Stimulated activated naive CD4-positive, alpha-beta T cell (primary cell): ENCODE results near the gene RNF138.
"Not testable (repeated sequence)": the region's sequence is repeated elsewhere in the genome, so short reads cannot be mapped to it uniquely, and the experiment has no call there.

Experiments used
- DNase-seq, 6 experiments: peaks; one replicate each; lab custom pipeline; 2025; lab: John Stamatoyannopoulos, UW

Gene RNF138

DNA sequence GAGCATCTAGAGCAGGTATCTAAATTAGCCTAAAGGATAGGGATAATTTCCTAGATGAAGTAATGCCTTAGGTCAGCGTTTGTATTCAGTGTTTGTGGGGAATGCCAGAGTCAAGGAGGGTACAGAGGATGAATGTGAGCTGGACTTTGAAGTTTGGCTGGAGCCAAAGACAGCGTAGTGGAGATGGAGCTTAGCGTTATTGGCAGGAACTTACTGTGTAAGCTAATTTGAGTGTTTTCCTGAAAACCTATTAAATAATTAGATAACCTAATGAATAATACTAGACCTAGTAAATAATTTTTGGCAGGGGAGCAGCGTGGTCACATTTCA, 4.2 kb downstream of the RNF138 start:
- DNase-seq: peak in 1 of 6 experiments; percentile 20

GRCh38 chr18:32096946-32097345, 5.3 kb downstream of the RNF138 start:
- peak in 3 of 6 experiments; percentile 53 to 70 (median 66) for DNase-seq

DNA sequence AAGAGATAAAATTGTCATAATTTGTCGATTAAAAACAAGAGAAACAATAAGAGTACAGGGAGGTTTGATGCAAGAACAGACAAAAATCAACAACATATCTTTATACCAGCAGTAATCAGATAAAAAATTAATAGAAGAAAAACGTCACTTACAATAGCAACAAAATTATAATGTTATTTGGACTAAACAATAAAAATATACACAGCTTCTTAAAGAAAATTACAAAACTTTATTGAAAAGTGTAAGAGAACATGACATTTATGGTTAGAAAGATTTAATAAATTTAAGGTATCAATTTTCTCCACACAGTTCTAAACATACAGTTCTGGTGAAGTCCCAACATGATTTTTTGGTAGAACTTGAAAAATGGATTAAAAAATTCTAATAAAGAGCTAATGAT, 12.8 kb downstream of the RNF138 start:
- DNase-seq: no peak

DNA sequence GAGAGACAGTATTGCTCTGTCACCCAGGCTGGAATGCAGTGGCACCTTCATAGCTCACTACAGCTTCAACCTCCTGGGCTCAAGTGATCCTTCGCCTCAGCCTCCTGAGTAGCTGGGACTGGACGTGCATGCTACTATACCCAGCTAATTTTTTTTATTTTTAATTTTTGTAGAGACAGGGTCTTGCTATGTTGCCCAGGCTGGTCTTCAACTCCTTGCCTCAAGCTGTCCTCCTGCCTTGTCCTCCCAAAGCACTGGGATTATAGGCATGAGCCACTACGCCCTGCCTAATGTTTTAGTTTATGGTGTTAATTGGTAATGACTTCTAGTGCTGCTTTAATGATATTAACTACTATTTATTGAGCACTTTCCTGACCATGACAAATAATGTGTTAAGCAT, 18.3 kb downstream of the RNF138 start:
- no peak for DNase-seq

DNA sequence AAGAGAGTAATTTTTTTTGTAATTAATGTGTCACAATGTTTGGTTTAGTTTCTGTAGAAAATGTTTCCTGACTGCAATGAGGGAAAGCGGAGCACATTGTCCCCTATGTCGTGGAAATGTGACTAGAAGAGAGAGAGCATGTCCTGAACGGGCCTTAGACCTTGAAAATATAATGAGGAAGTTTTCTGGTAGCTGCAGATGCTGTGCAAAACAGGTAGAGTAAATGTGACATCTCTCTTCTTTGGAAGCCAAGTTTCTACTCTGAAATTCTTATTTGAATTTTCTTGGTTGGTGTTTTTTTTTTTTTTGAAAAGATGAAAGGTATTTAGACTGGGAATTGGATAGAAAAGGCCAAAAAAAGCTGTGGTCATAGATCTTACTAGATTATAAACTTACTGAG, 20.0 kb downstream of the RNF138 start:
- DNase-seq: no peak

GRCh38 chr18:32112826-32113225, 21.2 kb downstream of the RNF138 start:
- no peak for DNase-seq

DNA sequence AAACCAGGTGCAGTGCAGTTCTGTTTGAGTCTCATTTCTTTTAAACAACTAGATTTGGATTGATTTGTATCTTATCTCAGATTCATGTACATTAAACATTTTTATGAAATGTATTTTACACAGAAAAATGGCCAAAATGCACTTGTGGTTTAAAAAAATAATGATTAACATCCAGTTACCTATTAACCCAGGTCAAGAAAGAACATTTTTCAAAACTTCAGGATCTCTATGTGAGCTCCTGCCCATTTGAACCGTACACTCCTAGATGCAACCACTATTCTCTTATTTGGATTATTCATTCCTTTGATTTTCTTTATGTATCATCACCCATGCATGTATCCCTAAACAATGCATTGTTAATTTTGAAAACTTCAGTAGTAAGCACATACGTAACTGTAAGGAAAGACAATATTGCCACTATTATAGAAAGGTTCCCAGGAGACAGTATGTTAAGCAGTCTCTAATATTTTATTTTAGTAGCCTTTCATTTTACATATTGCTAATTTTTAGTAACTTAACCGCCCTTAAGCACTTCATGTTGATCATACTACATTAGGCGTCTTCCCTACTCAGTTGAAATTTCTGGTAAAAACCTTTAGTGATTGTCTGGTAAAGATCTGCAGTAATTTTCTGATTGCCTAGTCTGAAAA, 22.7 kb downstream of the RNF138 start:
- no peak for DNase-seq

GRCh38 chr18:32122039-32122438, 30.4 kb downstream of the RNF138 start:
- no peak for DNase-seq

GRCh38 chr18:32126538-32126937, 34.9 kb downstream of the RNF138 start:
- DNase-seq: no peak

DNA sequence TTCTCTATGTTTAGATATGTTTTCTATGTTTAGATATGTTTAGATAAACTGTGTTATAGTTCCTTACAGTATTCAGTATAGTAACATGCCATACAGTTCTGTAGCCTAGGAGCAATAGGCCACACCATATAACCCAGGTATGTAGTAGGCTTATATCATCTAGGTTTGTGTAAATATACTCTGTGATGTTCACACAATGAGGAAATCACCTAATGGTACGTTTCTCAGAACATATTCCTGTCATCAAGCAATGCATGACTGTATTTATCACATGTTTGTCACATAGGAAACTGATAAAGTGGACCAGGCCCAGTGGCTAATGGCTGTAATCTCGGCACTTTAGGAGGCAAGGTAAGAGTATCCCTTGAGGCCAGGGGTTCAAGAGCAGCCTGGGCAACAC, 44.0 kb downstream of the RNF138 start:
- DNase-seq: no peak

DNA sequence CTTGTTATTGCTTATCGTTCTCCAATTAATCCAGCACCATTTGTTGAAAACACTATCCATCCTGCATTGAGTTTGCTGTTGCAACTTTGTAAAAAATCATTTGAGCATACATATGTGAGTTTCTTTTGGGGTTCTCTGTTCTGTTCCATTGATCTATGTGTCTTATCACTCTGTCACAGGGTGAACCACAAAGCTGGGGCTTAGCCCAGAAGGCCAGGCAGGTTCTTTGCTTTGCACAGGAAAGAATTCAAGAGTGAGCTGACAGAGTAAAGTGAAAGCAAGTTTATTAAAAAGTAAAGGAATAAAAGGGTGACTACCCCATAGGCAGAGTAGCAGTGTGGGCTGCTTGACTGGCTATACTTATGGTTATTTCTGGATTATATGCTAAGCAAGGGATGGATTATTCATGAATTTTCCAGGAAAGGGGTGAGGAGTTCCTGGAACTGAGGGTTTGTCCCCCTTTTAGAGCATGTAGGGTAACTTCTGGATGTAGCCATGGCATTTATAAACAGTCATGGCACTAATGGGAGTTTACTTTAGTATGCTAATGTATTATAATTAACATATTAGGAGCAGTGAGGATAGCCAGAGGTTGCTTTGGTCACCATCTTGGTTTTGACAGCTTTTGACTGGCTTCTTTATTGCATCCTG, 46.8 kb downstream of the RNF138 start:
- DNase-seq: peak in 1 of 6 experiments; percentile 26

DNA sequence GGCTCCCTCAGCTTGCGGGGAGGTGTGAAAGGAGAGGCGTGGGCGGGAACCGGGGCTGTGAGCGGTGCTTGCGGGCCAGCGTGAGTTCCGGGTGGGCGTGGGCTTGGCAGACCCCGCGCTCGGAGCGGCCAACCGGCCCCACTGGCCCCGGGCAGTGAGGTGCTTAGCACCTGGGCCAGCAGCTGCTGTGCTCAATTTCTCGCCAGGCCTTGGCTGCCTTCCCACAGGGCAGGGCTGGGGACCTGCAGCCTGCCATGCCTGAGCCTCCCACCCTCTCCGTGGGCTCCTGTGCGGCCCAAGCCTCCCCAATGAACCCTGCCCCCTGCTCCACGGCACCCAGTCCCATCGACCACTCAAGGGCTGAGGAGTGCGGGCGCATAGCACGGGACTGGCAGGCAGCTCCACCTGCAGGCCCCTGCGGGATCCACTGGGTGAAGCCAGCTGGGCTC, 48.2 kb downstream of the RNF138 start:
- DNase-seq: no peak

DNA sequence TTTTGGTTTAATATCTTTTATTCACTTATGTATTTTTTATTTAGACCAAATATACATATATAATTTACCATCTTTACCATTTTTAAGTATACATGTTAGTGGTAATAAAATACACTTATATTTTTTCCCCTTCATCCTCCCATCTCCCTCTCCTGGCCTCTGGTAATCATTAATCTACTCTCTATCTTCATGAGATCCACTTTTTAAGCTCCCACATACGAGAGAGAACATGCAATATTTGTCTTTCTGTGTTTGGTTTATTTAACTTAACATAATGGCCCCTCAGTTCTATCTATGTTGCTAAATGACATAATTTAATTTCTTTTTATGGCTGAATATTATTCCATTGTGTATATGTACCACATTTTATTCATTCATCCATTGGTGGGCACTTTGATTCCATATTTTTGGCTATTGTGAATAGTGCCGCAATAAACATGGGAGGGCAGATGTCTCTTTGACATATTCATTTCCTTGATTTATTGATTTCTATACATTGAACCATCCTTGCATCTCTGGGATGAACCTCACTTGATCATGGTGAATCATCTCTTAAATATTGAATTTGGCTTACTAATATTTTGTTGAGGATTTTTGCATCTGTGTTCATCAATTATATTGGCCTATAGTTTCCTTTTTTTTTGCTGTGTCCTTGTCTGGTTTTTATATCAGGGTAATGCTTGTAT, 56.7 kb downstream of the RNF138 start:
- DNase-seq: no peak

DNA sequence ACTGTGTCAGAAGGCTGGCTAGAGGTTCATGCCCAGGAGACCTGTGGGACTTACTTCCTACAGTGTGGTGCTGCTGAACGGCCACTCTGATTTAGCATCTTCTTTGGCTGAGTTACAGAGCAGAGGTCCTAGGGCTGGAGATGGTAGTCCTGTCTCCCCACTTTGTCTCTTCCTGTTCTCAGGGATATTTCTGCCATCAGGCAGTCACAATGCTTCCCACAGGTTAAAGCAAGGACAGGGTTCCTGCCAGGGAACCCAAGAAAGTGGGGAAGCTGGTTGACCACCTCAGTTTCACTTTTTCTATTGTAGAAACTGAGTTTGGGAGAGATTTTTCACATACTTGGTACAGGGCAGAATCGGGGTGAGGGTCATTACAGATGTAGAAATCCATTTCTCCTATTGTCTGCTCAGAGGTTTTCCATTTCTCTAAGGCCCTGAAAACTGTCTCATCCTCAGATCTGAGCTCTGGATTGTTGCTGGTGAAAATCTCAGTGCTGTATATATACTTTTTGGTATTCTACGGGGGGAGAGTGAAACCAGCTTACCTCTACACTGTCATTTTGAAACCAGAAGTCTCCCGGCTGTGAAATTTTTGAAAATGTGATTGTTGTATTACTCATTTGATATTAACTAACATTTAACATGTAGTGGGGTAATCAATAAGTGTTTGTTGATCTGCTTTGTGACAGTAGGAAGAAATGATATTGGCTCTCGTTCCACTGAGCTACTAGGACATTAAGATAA, 61.2 kb downstream of the RNF138 start:
- no peak for DNase-seq

GRCh38 chr18:32156855-32157254, 65.2 kb downstream of the RNF138 start:
- DNase-seq: no peak

DNA sequence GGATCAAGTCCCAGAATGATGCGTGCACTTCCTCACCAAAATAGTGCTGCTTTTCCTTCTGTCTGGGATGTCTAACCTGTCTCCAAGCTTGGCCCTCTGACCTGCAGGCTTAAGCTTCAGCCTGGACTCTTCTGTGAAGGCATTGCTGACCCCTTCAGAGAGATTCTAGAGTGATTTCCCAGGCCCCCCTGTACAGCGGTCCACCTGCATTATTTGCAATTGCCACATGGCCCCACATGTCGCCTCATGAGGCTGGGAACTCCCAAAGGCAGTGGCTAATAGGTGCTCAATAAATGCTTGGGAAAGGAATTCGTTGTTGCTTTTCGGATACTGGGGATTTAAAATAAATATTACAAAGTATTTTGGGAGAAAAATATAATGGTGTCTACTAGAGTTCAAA, 65.9 kb downstream of the RNF138 start:
- no peak for DNase-seq

- peak; percentile 42 to 83 (median 68) for DNase-seq
Measured at GRCh38 chr18:32158108-32158624, 66.5 kb downstream of the RNF138 start.

DNA sequence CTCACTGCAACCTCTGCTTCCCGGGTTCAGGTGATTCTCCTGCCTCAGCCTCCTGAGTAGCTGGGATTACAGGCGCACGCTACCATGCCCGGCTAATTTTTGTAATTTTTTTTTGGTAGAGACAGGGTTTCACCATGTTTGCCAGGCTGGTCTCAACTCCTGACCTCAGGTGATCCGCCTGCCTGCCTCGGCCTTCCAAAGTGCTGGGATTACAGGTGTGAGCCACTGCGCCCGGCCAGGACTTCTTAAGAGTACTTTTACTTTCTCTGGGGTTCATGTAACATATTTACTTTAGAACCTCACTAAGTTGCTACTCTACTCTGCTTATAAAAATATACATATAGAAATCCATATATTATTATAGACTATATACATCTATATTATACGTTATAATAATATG, 67.0 kb downstream of the RNF138 start:
- not testable (repeated sequence) for DNase-seq

- DNase-seq: no peak
Measured at GRCh38 chr18:32160547-32160946, 68.9 kb downstream of the RNF138 start.

- DNase-seq: no peak
Measured at GRCh38 chr18:32167980-32168730, 76.5 kb downstream of the RNF138 start.

DNA sequence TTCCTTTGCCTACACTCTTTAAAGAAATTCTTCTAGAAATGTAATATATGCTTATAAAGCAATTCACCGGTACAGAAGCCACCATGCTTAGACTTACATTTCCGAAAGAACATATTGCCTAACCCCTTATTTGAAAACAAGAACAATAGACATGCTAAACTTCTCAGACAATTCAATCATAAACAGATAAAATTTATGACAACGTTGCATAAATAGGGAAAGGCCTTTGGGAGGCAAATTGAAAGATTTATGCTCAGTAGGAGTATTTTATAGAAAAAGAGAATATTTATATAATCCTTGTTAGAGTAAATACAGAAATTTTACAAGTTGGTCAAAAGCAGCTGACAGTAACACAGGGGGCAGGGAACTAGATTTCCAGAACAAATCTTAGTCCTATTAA, 82.0 kb downstream of the RNF138 start:
- DNase-seq: no peak

DNA sequence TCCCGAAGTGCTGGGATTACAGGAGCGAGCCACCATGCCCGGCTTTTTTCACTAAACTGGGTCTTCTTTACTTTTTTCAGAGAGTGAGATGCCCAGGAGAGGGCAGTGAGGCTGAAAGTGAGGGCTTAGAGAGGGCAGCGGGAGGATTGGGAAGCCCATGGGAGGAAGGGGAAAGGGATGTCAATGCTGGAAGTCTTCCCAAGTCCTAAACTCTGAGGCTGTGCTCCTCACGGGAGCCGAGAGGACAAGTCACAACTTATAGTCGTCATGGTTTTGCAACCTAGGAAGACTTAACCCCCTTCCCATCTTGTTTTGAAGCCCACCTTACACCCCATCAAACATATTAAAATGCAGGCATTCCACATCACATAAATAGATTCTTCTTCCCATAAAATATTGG, 83.0 kb downstream of the RNF138 start:
- no peak for DNase-seq
